ENCODE data around the gene KPNA4.
"Not testable (repeated sequence)": the region's sequence is repeated elsewhere in the genome, so short reads cannot be mapped to it uniquely, and the experiment has no call there.

The KPNA4 gene

DNA sequence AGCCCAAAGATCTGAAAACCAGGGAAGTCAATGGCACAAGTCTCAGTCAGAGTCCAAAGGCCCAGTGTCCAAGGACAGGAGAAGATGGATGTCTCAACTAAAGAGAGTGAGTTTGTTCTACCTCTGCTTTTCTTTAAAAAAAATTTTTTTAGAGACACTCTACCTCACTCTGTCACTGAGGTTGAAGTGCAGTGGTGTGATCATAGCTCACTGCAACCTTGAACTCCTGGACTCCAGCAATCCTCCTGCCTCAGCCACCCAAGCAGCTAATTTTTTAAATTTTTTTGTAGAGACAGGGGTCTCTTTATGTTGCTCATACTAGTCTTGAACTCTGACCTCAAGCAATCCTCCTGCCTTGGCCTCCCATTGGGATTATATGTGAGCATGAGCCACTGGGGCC is 39.9 kb upstream of the KPNA4 start:
- no peak for DNase-seq (ENCODE audit: low spot score)
- in situ Hi-C loops (cut with MboI; ENCODE audit: low pct_unique_long_range_greater_than_20kb, low sequenced_read_pairs, unreplicated experiment): no loop called here
- TF ChIP-seq, protein P1, sequence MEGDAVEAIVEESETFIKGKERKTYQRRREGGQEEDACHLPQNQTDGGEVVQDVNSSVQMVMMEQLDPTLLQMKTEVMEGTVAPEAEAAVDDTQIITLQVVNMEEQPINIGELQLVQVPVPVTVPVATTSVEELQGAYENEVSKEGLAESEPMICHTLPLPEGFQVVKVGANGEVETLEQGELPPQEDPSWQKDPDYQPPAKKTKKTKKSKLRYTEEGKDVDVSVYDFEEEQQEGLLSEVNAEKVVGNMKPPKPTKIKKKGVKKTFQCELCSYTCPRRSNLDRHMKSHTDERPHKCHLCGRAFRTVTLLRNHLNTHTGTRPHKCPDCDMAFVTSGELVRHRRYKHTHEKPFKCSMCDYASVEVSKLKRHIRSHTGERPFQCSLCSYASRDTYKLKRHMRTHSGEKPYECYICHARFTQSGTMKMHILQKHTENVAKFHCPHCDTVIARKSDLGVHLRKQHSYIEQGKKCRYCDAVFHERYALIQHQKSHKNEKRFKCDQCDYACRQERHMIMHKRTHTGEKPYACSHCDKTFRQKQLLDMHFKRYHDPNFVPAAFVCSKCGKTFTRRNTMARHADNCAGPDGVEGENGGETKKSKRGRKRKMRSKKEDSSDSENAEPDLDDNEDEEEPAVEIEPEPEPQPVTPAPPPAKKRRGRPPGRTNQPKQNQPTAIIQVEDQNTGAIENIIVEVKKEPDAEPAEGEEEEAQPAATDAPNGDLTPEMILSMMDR (IDR thresholded peaks at IDR 0.05; ENCODE audit: extremely low read depth, insufficient read depth, missing control alignments): no peak

DNA sequence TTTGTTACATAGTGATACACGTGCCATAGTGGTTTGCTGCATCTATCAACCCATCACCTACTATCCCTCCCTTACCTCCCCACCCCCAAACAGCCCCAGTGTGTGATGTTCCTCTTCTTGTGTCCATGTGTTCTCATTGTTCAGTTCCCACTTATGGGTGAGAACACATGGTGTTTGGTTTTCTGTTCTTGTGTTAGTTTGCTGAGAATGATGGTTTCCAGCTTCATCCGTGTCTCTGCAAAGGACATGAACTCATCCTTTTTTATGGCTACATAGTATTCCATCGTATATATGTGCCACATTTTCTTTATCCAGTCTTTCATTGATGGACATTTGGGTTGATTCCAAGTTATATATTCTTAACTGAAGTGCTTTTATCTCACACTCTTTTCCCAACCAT is 38.5 kb upstream of the KPNA4 start:
- DNase-seq (ENCODE audit: low spot score); in situ Hi-C loops (cut with MboI; ENCODE audit: low pct_unique_long_range_greater_than_20kb, low sequenced_read_pairs, unreplicated experiment): not testable (repeated sequence)

DNA sequence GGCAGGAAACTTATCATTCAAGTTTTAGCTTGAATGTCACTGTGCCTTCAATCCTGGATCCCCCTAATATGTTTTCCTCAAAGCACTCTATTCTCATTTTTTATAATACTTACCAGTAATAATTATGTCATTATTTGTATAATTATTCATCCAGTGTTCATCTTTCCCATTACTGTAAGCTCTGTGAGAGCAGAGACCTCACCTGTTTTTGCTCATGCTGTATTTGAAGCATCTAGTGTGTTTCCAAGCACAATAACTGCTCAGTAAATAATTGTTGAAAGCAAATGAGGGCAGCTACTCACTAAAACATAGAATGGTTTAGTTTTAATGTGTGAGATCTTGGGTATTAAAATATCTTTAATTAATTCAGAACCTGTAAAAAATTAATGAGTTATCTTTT is 36.9 kb upstream of the KPNA4 start:
- TF ChIP-seq, protein P1 (IDR thresholded peaks at IDR 0.05; ENCODE audit: extremely low read depth, insufficient read depth, missing control alignments): no peak
- no peak for DNase-seq (ENCODE audit: low spot score)
- in situ Hi-C loops (cut with MboI; ENCODE audit: low pct_unique_long_range_greater_than_20kb, low sequenced_read_pairs, unreplicated experiment): no loop called here

DNA sequence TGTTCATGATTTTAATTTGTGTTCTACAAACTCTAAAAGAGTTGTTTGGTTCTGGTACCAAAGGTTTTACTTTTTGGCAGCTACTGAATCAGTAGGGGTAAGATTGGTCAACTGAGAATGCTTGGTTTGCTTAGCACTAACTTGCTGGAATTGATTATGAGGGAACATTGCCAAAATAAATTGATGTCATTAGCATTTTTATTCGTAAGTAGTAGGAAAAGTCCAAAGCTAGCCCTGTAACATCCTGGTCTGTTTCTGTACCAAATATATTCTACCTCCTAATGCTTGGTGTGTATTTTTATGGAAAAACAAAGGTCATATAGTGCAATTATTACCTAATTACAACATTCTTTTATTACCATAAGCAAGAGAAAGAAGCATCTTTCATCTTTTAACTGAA is 35.9 kb upstream of the KPNA4 start:
- TF ChIP-seq, protein P1 (IDR thresholded peaks at IDR 0.05; ENCODE audit: extremely low read depth, insufficient read depth, missing control alignments): no peak
- in situ Hi-C loops (cut with MboI; ENCODE audit: low pct_unique_long_range_greater_than_20kb, low sequenced_read_pairs, unreplicated experiment): no loop called here
- no peak for DNase-seq (ENCODE audit: low spot score)

DNA sequence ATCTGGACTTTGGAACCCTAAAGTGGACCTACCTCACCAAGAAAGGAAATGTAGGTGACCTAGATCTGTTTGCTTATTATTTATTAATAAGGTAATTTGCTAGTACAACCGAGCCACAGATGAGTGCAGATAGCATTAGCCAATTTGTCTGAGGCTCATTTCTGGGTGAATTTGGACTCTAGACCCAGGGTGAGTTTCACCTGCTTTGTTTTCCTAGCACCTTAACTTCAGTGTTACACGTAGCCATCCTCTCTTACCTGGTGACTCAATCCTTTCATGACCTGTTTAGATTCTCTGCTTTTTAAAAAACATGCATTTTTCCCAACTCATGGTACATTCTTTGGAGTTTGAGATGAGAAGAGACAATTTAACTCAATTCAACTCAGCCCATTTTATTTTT is 33.5 kb upstream of the KPNA4 start:
- TF ChIP-seq, protein P1 (IDR thresholded peaks at IDR 0.05; ENCODE audit: extremely low read depth, insufficient read depth, missing control alignments): no peak
- in situ Hi-C loops (cut with MboI; ENCODE audit: low pct_unique_long_range_greater_than_20kb, low sequenced_read_pairs, unreplicated experiment): no loop called here
- no peak for DNase-seq (ENCODE audit: low spot score)

DNA sequence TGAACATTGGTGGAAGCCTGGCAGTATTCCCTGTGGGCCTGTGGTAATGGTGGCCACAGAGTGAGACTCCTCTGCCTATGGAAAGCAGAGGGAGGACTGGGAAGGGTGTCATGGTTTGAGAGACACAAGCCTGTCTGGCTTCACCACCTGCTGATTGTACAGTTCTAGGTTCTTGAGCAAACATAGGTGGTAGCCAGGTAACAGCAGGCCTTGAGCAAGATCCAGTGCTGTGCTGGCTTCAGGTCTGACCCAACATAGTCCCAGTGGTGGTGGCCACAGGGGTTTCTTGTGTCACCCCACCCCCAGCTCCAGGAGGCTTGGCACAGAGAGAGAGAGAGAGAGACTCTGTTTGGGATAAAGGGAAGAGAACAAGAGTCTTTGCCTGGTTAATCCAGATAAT is 22.7 kb upstream of the KPNA4 start:
- in situ Hi-C loops (cut with MboI; ENCODE audit: low pct_unique_long_range_greater_than_20kb, low sequenced_read_pairs, unreplicated experiment): no loop called here
- TF ChIP-seq, protein P1 (IDR thresholded peaks at IDR 0.05; ENCODE audit: extremely low read depth, insufficient read depth, missing control alignments): no peak
- no peak for DNase-seq (ENCODE audit: low spot score)

DNA sequence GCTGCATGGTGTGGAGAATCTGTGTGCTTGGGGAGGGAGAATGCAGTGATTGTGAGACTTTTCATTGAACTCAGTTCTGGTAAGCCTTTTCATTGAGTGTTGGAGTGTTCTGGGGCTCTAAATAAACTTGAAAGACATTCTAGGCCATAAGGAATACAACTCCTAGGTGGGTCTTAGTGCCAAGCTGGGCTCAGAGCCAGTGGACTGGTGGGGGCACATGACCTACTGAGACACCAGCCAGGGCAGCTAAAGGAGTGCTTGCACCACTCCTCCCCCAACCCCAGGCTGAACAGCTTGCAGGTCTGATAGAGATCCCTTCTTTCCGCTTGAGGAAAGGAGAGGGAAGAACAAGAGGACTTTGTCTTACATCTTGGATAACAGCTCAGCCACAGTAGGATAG is 21.7 kb upstream of the KPNA4 start:
- TF ChIP-seq, protein P1 (IDR thresholded peaks at IDR 0.05; ENCODE audit: extremely low read depth, insufficient read depth, missing control alignments): no peak
- no peak for DNase-seq (ENCODE audit: low spot score)
- in situ Hi-C loops (cut with MboI; ENCODE audit: low pct_unique_long_range_greater_than_20kb, low sequenced_read_pairs, unreplicated experiment): no loop called here
